Stimulated activated CD4-positive, alpha-beta T cell treated with anti-CD3 and anti-CD28 coated beads, Interleukin-2, amount 100 ng/mL, for 4 hours (primary cell): Measurements from ENCODE around the gene TAPBP.
"Not testable (repeated sequence)": the region's sequence is repeated elsewhere in the genome, so short reads cannot be mapped to it uniquely, and the experiment has no call there.

Experiments
- DNase-seq: peaks from one replicate; pipeline ENCODE4 v3.0.0-alpha.2; 2020; ENCODE audit warnings: low read depth

Gene TAPBP

GRCh38 chr6:33276581-33276863, 37.4 kb downstream of the TAPBP start:
- no peak for DNase-seq

- DNase-seq, result not testable (repeated sequence)
Measured at GRCh38 chr6:33275795-33276580, 37.9 kb downstream of the TAPBP start.

GRCh38 chr6:33273924-33274902, 39.7 kb downstream of the TAPBP start:
- no peak for DNase-seq

- no peak for DNase-seq
Measured at GRCh38 chr6:33273129-33273923, 40.6 kb downstream of the TAPBP start.

- DNase-seq, result no peak
Measured at GRCh38 chr6:33272275-33273128, 41.4 kb downstream of the TAPBP start.

- DNase-seq, result peak; percentile 88
Measured at GRCh38 chr6:33271468-33272274, 42.2 kb downstream of the TAPBP start, which contains the start of the genes RPS18 and VPS52. TSS of gene RPS18 (plus strand) at chr6:33272075. CDS start at chr6:33272120, 45 bp downstream. TSS of gene VPS52 (minus strand) at chr6:33271876. CDS start at chr6:33271675, 201 bp downstream.

GRCh38 chr6:33271117-33271467, 42.8 kb downstream of the TAPBP start:
- DNase-seq, result no peak

- DNase-seq, result no peak
Measured at GRCh38 chr6:33264015-33264414, 49.9 kb downstream of the TAPBP start.

GRCh38 chr6:33262490-33262889, 51.4 kb downstream of the TAPBP start:
- not testable (repeated sequence) for DNase-seq

- no peak for DNase-seq
Measured at GRCh38 chr6:33259032-33259431, 54.8 kb downstream of the TAPBP start.

GRCh38 chr6:33254591-33254990, 59.3 kb downstream of the TAPBP start:
- DNase-seq, result no peak

- DNase-seq, result no peak
Measured at GRCh38 chr6:33252759-33253158, 61.1 kb downstream of the TAPBP start.

GRCh38 chr6:33251395-33252012, 62.4 kb downstream of the TAPBP start:
- DNase-seq, result no peak

GRCh38 chr6:33250731-33251130, 63.1 kb downstream of the TAPBP start:
- no peak for DNase-seq

- no peak for DNase-seq
Measured at GRCh38 chr6:33249732-33250630, 63.9 kb downstream of the TAPBP start.
